Endothelial cell of coronary artery (primary cell): ENCODE data around the gene SKIL. TPM values are rescaled to one million over a fixed set of nuclear protein-coding genes. Genes with fewer than 3 reads are reported as not detected.

Experiments
- total RNA-seq: library from RNA; depleted of rRNA; stranded (reverse); fragments of >200 nt; gene quantifications from 2 replicates; pipeline ENCODE4 v1.2.3, GENCODE V29; 2014

SKIL gene
- total RNA-seq: 87.8 and 110 TPM in 2 replicates

GRCh38 chr3:170357176-170358041, at the start of gene SKIL:
Gene SKIL (plus strand): TSS chr3:170357715. CDS start chr3:170360332, 2,617 bp downstream.

GRCh38 chr3:170418422-170419398, 61.2 kb downstream of the SKIL start, which contains the start of gene CLDN11:
Gene CLDN11 (plus strand): TSS chr3:170418868. CDS start chr3:170419067, 199 bp downstream.

Other genes with a start within 250 kb of the SKIL start
- gene PHC3, start 176.0 kb upstream of the SKIL start, total RNA-seq: 10.4 and 17.5 TPM in 2 replicates
- 32.4 and 46.8 TPM in 2 replicates for gene PRKCI, start 135.3 kb upstream of the SKIL start, total RNA-seq
- 1.3 and 277 TPM in 2 replicates for gene CLDN11, start 61.2 kb downstream of the SKIL start, total RNA-seq
- 1.6 and 11.0 TPM in 2 replicates for gene SLC7A14, start 228.4 kb downstream of the SKIL start, total RNA-seq